ENCODE results near the gene HOPX.
"Not testable (repeated sequence)": the region's sequence is repeated elsewhere in the genome, so short reads cannot be mapped to it uniquely, and the experiment has no call there.

The HOPX gene

DNA sequence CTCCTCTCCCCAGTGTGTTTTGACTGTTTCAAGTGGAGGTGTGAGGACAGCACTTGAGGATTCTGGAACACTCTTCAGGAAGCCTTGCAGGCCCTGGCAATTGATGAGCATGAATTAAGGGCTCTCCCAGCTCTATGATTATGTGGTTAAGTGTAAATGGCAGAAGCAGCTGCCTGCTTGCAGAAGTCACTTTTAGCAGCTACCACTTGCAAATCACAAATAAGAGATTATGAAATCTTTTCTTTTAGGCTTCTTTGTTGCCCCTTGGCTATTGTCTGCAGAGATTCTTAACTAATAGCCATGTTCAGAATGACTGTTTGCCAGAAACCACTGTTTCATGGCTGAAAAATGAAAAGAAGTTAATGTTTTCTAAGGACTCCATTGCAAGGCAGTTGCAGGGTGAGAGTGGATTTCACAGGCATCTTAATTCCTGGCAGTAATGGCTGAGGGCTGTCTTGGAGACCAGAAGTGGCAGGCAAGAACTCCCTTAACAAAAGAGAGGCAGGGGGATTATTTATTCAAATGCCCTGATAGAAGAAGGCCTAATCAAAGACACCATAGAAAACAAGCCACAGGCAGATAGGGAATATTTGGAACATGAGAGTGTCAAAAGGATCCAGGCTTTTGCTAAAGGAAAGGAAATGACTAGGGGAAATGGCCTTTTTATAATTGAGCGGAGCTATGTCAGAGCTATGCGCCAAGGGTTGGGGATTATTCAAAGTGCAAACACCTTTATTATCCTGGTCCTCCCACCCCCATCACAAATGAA, 8.3 kb upstream of the HOPX start:
- no peak for DNase-seq (ENCODE audit: low read depth in 2 of 2, low spot score in 1 of 2)

DNA sequence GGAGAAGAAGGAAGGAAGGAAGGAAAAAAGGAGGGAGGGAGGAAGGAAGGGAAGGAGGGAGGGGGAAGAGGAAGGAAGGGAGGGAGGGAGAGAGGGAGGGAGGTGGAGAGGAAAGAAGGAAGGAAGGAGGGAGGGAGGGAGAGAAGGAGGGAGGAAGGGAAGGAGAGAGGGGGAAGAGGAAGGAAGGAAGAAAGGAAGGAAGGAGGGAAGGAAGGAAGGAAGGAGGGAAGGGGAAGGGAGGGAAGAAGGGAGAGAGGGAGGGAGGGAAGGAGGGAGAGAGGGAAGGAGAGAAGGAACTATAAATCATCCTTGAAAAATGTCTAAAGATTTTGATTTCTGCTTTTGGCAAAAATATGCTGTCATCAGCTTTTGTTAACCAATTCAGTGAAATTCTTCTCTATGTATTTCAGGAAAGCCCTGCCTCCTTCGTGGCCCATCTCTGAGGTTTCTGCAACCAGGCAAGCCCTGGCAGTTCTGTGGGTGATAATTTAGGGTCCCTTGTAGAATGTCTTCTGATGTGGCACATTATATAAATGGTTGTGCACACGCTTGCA, 7.1 kb upstream of the HOPX start:
- no peak for DNase-seq (ENCODE audit: low read depth in 2 of 2, low spot score in 1 of 2)

DNA sequence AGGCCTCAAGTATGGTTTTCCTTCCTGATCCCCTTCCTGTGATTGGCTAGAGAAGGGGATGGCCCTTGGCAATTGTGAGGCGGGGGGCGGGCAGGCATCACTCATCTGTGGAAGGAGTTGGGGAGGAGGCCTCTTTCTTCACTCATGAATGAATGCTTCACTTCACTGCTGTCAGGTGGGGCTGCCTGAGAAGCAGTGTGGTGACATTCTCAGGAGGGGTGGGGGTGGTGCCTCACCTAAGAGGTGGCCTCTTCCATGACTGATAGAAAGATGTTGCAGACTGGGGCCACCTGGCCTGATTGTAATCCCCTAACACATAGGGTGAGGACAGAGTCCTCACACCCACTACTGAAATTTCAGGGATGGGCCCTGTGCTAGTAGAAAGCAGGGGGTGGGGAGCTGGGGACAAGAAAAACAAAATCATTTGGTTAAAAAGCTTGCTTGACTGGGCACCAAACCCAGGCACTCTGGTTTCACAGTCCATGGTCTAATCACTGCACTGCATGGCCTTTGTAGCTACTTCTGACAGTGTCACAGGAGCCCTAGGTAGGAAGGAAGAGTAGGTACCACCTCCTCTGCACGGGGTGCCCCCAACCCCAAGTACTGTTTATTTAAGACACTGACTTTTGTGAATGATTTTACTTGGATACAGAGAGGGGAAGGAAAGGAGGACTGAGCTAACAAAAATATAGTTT, 5.6 kb upstream of the HOPX start:
- no peak for DNase-seq (ENCODE audit: low read depth in 2 of 2, low spot score in 1 of 2)

DNA sequence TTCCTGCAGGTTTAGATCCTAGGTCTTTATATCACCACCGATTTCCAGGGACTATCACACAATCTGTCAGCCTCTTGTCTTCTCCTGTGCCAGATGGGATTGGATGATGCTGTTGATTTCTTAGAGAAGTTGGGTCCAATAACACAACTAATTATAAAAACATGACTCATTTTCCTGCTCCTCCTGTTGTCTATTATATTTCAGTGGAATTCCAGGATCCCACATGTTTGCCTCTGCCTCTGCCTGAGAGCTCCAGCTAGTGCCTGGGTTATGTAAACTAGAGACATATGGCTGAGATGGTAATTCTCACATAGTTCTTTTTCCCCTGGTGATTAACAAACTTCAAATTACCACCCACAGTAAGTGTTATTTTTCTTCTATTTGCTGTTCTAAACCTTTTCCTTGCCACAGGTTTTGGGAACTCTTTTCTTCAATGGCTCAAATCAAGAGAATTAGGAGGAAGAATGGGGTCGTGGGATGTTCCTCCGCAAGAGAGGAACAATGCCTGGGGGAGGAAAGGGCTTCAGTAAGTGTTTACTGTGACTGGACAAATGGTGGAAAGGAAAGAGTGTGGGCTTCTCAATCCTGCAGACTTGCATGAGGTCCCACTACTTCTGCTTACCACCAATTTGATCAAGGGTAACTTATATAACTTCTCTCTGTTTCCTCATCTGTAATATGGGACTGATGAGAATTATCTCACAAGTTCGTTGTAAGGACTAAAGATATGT, 3.4 kb upstream of the HOPX start:
- no peak for DNase-seq (ENCODE audit: low read depth in 2 of 2, low spot score in 1 of 2)

DNA sequence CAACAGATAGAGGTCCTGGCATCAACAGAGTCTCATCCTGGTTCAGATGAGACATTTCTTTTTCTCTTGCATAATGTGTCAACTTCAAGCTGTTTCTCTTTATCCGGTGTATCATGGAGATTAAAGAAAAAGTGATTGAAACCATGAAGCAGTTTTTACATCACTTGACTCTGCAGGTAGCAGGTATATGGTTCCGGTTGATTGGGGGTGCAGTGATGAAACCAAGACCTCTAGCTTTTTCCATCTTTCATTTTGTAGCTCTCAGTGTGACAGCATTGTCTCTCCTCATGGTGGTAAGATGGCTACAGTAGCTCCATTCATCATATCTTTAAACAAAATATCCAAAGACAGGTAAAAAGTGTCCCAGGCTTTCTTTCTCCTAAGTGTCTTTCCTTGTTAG, 2.4 kb upstream of the HOPX start:
- DNase-seq (ENCODE audit: low read depth in 2 of 2, low spot score in 1 of 2) = no peak

DNA sequence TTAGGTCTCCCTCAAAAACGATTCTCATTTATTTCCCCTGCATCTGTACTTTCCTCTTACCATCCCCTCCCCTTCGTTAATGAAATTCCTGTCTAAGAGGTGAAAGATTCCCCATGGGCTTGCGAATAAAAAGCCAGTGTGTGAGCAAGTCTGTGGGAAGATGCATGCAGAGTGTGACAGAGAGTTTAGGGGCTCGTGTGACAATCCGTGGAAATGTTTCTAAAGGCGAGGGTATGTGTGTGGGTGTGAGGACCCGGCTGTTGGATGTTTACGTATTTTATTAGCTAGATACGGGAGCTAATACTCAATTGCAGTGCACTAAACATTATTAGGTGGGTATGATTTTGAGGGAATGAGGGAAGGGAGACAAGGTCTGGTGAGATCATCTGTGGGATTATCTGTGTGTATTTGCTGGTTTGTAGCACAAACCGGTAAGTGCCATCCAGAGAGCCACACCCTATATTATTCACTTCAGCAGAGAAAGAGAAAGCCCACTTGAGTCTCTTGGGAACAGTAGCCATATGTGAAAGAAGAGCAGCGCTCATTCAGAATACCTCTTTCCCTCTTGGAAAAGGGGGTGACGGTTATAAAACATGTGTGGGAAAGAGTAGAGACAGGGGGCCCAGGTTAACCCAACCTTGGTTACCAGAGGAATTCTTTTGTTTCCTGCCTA, 893 bp upstream of the HOPX start:
- DNase-seq (ENCODE audit: low read depth in 2 of 2, low spot score in 1 of 2) = no peak

DNA sequence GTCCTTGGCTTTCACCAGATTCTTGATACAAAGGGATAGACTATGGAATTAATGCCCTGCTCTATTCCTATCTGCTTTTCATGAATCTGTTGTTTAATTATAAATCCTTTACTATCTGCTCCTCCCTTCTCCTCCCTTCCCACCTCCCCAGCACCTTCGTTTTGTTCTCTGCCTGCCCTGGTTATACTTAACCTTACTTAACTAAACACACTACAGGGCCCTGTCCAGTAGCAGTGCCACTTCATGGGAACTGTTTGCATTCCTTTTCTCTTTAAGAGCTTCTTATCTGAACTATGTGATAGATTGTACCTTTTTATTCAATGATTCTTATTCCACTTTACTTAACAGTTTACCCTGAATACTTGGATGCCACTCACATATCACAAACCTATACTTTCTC, 830 bp downstream of the HOPX start:
- DNase-seq (ENCODE audit: low read depth in 2 of 2, low spot score in 1 of 2) = no peak

DNA sequence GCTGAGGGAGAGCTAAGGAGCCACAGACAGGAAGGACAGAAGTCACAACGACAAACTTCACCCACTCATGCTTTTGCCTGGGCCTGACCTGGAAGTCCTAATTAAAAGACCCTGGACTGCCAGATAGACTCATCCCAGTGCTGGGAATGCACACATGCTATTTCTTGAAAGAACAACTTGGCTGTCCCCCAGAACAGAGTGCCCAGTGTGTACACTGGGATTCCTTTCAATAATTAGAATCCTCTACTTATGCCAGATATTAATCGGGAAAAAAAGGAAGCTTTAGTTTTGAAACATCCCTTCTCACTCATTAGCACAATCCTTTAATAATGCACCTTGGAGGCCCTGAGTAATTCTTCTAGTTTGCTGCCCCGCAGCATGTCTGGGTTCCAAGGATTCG, 3.4 kb downstream of the HOPX start:
- DNase-seq (ENCODE audit: low read depth in 2 of 2, low spot score in 1 of 2) = no peak

DNA sequence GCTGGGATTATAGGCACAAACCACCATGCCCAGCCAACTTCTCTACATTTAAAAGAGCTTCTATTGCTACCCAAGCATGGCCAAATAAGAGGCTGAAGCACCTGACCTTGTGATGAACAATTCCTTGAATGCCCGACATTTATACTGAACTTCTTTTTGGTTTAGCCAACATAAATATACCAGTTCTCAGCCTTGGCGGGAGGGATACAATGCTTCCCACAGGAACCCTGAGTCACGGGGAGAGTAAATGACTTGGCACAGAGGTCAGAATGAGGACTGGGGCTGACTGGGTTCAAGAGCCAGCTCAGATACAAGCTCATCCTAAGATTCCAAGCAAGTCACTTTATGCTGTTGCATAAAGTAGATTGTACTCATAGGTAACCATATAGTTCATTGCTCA, 6.1 kb downstream of the HOPX start:
- DNase-seq (ENCODE audit: low read depth in 2 of 2, low spot score in 1 of 2) = no peak

DNA sequence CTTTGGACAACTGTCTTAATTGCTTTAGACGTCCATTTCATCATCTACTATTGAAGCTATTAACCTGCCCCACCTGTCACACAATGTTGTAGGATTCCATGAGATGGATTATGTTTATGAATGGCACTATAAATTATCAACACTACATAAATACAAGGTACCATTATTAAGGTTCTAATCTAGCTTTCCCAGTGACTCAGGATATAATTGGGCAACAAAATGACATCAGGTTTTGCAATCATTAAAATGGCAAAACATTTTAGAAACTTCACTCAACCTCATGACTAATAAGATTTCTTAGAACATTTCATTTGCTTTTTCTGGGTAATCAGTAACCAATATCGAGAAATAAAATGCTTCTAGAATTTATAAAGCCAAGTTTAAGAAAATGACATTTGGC, 9.2 kb downstream of the HOPX start:
- no peak for DNase-seq (ENCODE audit: low read depth in 2 of 2, low spot score in 1 of 2)

DNA sequence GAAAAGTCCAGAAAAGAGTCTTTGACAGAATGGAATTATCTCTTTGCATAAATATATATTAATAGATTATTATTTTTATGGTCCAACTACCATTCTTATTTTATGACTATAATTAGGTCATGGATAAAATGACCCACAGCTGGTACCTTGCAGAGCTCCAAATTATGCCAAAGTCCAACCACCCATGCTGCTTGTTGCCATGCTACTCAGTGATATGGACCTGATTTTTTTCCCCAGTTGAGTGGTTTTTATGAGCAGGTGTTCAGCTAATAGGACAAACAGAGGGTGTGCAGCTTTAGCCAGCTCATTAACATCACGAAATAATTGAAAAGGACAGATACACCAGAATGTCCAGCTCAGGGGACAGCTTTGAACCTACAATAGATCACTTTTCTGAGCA, 9.7 kb downstream of the HOPX start:
- no peak for DNase-seq (ENCODE audit: low read depth in 2 of 2, low spot score in 1 of 2)

DNA sequence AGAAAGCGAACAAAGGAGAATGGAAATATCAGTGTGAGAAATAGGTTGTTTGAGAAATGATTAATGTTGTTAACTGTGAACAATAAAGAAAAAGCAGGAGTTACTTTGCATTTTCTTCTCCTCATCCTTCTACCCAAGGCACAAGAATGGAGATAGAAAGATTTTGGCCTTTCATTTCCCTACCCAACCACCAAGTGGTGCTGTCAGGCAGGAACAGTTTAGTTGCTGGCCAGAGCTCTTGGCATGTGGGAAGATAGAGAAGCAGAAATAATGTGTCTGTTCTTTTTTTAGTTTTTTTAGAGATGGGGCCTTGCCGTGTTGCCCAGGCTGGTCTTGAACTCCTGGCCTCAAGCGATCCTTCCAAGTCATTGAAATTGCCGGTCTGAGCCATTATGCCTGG, 12.8 kb downstream of the HOPX start:
- DNase-seq (ENCODE audit: low read depth in 2 of 2, low spot score in 1 of 2) = no peak

DNA sequence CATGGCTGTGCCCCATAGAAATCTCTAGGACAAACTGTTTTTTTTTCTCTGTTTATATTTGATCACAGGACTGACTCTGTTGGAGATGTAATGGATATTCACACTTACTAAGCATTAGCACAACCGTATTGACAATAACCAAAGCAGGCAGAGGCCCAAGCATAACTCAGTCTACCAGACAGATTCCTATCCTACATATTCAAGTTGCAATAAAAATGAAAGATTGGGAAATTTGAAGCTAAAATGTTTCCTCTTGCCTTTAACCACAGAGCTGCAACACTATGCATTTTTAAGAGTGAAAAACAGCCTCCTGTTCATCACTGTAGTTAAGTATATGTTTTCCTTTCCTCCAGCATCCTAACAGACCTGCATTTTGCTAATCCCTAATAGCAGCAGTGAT, 13.7 kb downstream of the HOPX start:
- DNase-seq (ENCODE audit: low read depth in 2 of 2, low spot score in 1 of 2) = not testable (repeated sequence)

DNA sequence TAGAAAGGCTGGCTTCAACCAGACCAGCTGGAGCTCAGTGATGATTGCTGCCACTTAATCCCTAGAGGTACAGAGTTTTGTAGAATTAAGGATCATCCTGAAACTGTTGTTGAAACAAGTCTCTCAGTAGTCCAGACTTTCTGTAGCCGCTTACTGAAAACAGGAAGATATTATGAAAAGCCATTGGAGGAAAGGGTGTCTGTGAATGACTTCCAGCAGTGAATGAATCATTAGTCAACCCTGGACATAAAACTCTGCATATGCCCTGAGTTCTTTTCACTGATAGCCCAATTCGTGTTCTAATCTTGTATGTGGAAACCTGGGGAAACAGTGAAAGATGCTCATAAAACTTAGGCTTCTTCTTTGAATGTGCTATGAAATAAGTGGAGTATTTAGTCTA, 14.8 kb downstream of the HOPX start:
- DNase-seq (ENCODE audit: low read depth in 2 of 2, low spot score in 1 of 2) = no peak

DNA sequence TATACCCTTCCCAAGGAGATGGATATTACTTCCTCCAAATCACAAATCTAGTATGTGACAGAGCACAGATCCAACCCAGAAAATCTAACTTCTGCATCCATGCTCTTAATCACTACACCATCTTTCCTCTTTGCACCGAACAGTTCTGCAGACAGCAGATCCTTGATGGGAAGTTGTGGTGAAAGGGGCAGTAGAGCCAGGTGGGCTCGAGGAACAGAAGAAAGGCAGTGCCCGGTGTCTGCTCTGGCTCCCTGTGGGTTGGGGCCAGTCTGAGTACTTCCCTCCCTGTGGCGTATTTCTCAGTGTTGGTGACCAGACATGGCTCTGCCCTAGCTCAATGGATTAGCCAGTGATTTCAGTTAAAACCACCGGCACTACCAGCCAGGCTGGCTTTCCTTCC, 15.3 kb downstream of the HOPX start:
- no peak for DNase-seq (ENCODE audit: low read depth in 2 of 2, low spot score in 1 of 2)

DNA sequence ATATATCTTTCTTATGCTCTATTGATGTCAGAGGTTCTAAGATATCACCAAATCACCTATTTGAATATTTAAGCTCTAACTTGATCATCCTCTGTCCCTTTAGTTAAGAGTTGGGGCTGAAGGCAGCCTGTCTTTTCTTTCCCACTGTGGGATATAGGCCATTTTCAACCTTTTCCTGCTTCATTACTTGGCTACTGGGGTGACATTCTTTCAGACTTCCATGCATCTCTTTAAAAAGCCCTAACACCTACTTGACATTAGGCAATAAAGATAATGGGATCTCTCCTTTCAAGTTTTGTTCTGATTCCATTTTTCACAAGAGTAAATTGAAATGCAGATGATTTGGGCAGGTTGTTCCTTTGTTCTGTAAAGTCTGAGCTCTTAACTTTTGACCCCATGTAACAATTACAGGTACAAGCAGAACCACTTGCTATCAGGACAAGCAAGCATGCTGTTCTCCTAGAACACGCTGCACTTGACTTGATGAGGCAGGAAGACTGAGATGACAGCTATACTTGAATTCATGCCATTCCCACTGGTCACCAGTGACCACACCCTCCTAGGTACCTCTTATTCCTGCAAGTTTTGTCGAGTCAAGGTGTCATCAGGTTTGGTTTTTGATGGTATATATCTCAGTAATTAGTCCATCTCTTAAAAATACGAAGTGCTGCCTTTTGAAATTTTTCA, 18.2 kb downstream of the HOPX start:
- no peak for DNase-seq (ENCODE audit: low read depth in 2 of 2, low spot score in 1 of 2)

DNA sequence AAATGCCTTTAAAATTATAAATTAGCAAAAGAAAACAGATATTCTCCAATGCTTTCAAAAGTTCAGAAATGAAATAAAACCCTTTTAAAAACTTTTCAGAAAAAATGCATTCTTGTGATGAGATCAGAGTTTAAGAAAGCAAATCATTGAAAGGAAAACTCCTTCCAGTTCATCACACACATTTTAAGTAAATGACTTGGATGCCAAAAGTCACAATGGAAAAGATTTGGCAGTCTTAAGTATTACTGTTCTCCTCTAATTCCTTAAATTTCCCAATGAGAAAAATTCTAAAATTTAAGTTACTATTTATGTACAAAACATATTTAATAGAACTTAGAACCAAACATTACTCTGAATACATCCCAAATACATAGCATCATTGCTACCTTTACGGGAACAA, 21.1 kb downstream of the HOPX start:
- no peak for DNase-seq (ENCODE audit: low read depth in 2 of 2, low spot score in 1 of 2)

DNA sequence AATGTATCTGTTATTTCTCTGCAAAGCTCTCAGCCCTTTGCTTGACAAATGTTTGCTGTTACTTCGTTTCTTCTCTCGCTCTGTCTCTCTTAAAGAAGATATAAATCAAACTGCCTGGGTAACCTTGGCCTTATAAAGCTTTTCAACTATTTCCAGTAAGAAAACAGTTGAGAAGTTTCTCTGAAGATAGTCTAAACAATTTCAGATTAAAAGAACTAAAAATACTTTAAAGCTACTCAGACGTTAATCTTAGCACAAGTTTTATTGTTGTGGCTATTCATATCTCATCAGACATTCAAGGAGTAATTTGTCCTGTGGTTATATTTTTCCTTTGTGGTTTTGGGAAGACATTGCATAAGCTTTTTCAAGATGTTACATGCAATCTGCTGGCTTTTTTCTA, 22.6 kb downstream of the HOPX start:
- DNase-seq (ENCODE audit: low read depth in 2 of 2, low spot score in 1 of 2) = no peak

DNA sequence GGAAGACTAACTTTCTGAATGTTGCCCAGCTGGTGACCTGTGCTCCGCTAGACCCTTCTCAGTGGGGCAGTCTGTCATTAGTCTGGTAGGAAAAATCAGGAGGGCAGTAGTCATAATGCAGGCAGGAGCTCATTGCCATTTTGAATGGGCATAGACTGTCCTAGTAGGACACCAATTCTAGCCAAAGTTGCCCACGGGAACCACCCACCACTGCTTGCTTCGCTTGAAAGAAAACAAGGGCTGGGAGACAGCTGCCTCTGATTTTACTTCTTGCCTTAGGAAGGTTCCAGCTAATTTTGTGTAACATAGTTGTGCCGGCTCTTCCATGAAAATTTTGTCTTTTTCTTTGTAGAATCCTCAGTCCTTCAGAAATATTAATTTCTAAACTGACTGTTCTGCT, 23.3 kb downstream of the HOPX start:
- no peak for DNase-seq (ENCODE audit: low read depth in 2 of 2, low spot score in 1 of 2)

DNA sequence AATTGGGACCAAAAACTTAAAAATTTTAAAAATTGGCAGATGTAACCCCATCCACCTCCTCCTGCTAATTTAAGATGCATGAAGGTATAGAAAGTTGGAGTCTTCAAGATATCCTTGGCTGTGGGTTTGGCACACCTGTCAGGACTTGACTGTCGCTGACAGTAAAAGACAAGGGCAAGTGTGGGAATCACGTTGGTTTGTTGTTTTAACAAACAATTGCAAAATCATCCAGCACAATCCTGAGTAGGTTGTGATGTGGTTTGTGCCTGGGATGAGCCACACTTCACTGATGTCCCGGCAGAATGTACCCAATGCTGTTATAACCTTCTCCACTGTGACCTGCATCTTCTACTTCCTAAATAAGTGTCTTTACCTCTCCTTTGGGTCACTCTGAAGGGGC, 24.0 kb downstream of the HOPX start:
- no peak for DNase-seq (ENCODE audit: low read depth in 2 of 2, low spot score in 1 of 2)

DNA sequence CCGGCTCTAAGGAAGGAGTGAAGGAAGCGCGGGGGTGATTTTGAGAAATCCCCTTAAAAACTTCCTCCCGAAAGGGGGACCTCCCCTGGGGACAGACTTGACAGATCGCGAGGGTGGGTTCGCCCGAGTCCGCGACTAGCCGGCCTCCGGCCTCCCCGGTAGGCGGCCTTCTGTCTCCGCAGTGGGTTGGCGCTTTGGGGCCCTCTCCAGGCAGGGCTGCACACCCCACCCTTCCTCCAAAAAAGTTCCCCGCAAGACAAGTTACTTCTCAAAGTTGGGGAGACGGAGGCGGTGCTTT, 24.8 kb downstream of the HOPX start:
- peak in 1 of 2 donors; percentile 30 for DNase-seq (ENCODE audit: low read depth in 2 of 2, low spot score in 1 of 2)
